Measurements from ENCODE around the gene UNC93A.
"Not testable (repeated sequence)": the region's sequence is repeated elsewhere in the genome, so short reads cannot be mapped to it uniquely, and the experiment has no call there.

UNC93A gene

GRCh38 chr6:167272151-167272550 is 19.0 kb upstream of the UNC93A start:
- no peak for DNase-seq

- DNase-seq, result no peak
Observed at GRCh38 chr6:167272696-167273379, 18.3 kb upstream of the UNC93A start.

DNA sequence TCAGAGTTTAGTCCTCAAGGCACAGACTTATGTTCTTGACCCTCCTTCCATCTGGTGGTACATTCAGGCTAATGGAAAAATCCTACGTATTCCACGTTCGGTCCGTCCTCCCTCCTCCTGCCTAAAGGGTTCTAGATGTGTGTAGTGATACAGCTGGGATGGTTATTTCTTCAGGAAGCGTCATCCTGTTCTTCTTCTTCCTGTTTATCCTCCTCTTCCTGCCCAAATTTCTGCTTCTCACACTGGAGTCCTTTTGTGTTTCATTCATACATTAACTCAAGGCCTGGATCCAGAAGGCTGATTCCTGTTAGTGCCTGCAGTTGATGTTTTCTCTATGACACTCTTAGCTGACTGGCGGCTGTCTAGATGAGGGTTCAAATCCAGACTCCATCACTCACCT is 16.8 kb upstream of the UNC93A start:
- no peak for DNase-seq

DNA sequence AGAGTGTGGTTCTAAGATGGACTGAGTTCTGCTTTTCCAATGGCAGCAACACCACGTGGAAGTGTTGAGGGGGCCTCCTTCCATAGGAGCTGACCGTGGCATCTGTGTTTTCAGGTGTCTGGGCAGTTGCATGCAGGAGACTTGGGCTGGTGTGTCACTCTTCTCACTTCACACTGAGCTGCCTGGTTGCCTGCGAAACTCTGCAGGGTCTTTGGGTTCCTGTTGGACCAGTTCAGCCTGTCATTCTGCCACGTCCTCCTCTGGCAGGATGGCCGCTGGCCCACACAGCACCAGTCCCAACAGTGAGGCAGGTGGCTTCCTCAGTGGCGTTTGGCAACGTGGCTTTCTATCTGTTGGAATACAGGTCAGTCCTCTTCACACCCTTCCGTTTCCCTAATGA is 16.1 kb upstream of the UNC93A start:
- DNase-seq, result no peak

GRCh38 chr6:167275436-167275835 is 15.7 kb upstream of the UNC93A start:
- DNase-seq, result no peak

DNA sequence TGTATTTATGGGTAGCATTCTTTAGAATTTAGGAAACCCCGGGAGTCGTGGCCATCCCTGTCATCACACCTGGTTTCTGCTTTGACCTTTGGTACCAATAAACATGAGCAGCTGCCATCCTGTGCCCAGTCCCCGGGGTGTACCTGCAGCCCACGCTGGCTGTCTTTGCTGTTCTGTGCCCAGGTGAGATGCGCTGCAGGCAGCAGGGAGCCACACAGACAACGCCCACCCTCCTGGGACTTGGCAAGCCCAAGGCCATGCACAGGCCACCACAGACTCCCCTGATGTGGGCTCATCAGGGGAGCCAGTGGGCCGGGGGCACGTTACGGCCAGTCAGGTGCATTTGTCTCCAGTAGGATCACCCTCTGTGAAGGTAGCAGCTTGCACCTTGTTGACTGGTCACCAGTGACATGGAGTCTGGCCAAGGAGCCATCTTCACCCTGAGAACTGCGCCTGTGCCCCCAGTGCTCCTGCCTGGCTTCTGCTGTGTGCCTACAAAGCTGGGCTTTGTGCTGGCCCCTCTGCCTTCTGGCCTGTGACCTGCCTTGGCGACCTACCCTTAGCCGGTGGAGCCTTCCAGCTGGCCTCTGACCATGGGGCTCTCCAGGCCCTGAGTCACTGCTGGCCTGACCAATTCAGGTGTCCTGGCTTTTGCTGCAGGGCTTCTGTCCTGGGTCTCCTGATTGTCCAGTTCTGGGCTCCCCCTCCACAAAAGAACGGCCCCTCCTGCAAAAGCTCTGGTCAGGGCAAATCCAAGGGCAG is 14.2 kb upstream of the UNC93A start:
- no peak for DNase-seq

- DNase-seq, result not testable (repeated sequence)
Observed at GRCh38 chr6:167278173-167278940, 12.8 kb upstream of the UNC93A start.

DNA sequence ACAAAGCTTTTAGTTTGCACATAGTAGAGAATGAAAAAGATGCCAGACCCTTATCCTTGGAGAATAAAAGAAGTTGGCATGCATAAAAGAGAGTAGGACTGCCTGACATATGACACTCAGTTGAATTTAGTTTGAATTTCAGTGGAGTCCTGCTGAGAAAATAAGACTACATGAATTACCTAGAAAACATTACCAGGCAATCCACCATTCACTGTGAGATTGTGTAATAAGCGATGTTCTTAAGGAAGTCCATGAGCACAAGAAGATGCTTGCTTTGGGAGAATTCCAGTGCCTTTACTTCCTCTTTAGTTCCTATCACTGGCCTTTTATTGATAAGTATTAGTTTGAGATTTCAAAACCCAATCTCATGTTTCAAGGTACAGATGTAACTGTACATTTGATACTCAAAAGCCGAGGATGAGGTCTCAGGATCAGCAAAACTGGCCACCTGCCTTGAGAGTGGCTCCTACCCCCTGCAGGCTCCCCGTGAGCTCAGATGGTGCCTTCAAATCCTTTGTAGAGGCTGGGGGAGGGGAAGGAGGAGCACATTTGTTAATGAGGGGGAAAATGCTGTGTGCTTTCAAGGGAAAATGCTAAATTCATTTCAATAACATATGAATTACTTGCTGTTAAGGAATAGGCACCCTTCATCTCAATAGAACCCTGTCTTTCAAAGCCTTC is 11.2 kb upstream of the UNC93A start:
- DNase-seq, result no peak

DNA sequence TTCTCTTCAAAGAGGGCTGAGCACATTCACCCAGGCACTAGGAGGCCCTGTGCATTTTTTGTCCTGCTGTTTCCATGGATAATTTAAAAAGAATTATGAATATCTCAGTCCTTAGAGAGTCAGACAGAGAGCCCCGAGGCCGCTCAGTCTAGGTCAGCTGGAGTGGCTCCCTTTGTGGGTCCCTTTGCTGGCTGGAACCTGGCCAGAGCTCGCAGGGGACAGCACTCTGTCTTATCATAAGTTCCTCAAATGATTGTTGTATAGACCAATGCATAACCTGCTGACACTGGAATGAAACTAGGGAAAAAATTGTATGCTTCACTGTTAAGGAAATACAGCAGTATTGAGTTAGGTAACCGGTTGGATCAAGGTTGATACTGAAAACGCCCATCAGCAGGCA is 10.6 kb upstream of the UNC93A start:
- not testable (repeated sequence) for DNase-seq

DNA sequence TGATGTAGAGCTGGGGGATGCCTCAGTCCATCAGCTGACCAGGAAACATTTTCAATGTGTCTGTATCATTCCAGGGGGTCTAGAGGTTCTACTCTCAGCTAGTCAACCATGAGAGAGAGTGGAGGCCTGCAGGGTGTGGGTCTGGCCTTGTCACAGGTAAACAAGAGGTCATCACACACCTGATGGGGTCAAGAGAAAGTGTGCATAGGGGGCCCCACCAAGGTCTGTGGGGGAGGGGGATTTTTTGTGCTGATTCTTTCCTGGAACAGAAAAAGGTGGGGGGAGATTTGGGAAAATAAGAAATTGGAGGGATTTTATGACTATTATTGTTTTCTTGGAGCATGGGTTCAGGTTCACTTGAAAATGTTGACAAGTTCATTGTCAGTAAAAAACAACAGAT is 8.9 kb upstream of the UNC93A start:
- no peak for DNase-seq

DNA sequence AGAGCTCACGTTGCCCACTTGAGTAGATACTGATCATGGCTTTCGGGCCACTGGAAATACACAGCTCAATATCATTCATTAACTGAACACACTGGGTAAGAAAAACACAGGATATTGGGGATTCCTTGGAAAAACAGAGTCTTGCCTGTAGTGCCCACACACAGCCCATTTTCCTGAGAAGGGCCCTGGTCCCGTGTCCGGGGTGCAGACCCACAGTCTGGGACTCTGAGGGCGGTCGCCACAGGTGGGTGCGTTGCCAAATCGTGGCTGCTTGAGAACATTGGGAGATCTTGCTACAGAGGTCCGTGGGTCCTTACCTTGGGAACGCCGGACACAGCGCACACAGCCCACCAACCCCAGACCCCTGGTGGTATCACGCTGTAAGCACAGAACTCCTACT is 6.5 kb upstream of the UNC93A start:
- not testable (repeated sequence) for DNase-seq

DNA sequence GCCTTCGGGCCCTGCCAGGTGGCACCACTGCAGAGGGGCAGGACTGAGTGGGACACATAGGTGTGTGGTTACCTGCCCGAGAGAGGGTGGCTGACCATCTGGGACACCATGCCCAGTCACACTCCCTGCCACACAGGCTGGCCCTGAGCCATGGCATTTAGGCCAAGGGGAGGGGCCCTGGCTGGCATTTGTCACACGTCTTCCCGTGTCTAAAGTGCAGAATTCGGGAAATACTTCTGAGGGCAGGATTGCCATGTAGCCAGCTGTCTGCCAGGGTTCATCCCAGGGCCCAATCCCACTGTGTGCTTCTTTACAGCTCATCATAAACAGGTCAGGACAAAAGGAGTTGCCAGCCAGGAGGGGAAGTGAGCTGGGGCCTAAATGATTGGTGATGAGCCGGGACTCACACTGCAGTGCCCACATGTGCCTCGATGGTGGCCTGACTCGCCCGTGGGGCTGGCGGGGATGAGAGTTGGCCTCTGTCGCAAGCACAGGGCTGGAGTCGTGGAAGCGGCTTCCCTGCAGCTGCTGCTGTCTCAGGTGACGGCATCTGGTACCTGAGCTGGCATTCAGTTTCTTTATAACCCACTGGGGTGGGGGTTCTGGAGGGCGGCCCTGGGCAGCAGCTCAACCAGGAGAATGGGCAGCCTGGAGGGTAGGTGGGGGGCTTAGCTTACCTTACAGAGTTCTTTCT is 5.9 kb upstream of the UNC93A start:
- DNase-seq, result no peak

GRCh38 chr6:167287513-167288048 is 3.5 kb upstream of the UNC93A start:
- DNase-seq, result no peak

- peak; percentile 57 for DNase-seq
Observed at GRCh38 chr6:167288591-167289225, 2.4 kb upstream of the UNC93A start.

DNA sequence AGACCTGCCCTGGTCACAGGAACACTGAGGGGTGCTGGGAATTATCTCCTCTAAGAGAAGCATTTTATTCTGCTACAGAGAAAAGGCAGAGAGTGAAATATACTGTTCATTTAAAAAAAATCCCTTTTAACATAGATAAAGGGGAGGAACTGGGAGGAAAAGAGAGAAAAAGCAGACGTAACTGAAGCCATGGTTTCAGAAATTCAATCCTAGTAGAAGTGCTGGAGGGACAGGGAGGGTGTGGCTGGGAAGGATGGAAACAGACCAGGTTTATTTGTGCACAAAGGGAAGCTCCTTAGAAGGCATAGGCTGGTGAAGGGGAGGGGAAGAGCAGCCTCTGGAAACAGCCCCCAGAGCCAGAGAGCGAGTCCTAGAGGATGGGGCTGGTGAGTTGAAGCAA is 1.8 kb upstream of the UNC93A start:
- not testable (repeated sequence) for DNase-seq

DNA sequence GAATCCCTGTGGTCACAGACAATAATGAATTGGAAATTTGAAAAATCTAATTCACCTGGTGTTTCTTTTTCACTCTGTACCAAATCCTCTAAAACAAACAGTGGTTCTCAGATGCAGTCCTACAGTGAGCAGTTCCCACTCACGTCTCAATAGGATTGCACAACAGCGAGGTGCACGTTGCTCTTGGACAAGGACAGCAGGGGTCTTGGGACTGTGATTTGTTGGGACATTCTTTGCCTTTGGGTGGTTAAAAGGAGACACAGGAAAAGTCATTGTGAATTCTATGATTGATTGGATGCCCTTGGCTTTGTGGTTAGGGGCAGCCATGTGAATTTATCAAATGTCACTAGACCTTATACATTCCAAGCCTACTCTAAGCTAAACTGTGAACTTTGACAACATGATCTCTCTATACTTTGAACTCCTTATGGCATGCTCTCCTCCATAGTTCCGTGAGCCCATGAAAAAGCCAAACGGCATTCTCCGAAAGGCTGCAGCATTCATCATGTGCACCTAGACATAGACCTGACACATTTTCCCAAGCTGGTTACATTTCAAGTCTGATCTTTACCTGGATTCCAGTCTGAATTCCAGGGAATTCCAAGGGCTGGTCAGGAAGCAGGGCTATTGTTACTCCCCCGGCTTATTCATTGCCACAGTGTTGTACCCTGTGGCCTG is 647 bp downstream of the UNC93A start:
- no peak for DNase-seq

DNA sequence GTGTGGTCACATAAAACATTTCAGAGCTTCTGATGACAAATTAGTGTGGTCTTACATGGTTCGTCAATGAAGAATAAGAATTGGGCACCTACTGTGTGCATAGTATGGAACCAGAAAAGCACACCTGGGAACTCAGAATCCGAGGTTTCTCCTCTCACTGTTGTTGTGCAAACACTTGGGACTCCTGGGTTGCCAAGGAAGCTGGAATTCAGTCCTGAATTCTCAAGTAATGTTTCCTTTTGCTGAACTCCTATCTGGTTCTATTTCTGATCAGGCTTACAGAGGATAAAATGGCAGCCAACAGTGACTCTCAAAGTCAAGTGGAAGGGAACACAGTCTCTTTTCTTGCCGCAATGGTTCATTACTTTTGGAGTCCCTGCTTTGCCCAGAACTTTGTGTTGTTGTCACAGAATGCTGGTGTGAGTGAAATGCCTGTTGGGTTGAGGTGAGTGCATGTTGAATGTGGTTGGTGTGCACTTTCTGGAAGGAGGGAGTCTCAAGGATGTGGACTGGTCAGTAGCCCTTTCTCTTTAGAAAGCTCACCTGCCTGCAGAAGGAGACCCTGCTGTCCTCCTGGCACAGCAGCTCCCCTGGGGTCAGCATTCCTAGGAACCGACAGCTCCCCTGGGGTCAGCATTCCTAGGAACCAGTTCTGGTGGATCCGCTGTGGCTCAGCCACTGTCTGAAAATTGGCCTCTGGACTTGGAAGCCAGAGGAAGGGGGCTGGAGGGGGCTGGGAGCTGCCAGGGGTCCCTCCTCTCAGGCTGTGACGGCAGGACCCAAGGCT is 1.4 kb downstream of the UNC93A start:
- DNase-seq, result no peak

- no peak for DNase-seq
Observed at GRCh38 chr6:167293088-167293589, 2.0 kb downstream of the UNC93A start.

GRCh38 chr6:167293590-167294091 is 2.5 kb downstream of the UNC93A start:
- DNase-seq, result no peak

- no peak for DNase-seq
Observed at GRCh38 chr6:167294241-167294640, 3.1 kb downstream of the UNC93A start.

Measured in hematopoietic multipotent progenitor cell treated with erythropoietin and hydrocortisone succinate and interleukin-3 and kit ligand, for 6 days (in vitro differentiated cells).